ENCODE data around the gene RPTOR. TPM values are rescaled to one million over a fixed set of nuclear protein-coding genes. Genes with fewer than 3 reads are reported as not detected.
"Not testable (repeated sequence)": the region's sequence is repeated elsewhere in the genome, so short reads cannot be mapped to it uniquely, and the experiment has no call there.

The RPTOR gene
- total RNA-seq, 2 experiments from 2014 or later: 48.1 to 87.8 TPM

DNA sequence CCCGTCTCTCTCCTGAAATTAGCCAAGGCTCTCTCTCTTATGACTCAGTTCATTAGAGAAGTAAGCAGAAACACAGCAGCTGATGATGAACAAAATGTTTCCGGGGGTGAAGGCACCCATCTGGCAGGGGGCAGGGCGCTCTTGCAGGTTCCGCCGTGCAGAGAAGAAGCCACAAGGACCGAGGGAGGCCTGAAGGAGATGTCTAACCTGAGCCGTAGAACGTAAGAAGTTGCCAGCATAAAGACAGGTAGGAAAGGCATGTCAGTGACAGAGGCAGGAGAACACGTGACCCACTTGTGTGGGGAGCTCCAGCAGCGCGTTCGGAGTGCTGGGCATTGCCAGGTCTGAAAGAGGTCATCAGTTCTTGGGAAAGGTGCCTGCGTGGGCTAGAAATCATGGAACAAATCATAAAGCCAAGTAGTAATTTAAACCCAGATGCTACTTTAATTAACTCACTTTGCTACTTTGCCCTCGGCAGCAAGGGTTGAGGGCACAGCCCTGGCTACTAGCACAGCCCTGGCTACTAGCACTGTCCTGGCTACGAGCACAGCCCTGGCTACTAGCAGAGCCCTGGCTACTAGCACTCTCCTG lies 198.6 kb downstream of the RPTOR start:
- Histone ChIP-seq H3K4me1 (ENCODE audit: insufficient read depth, low read length, poor library complexity, severe bottlenecking) (peaks cover 21% of the 10 kb centered on the region), H3K9me2 (ENCODE audit: insufficient read depth, low read length) (no peaks in the 10 kb centered on the region), H3K9me3 (ENCODE audit: low read length) (peaks cover 10% of the 10 kb centered on the region), H2AFZ (ENCODE audit: low read length) (no peak overlapping the region), H3K4me3 (ENCODE audit: low read depth, low read length, poor library complexity, severe bottlenecking) (no peak overlapping the region), H4K20me1 (ENCODE audit: insufficient read depth, low read length) (no peaks in the 10 kb centered on the region), H3K4me2 (ENCODE audit: low read length) (no peak overlapping the region), H3K79me2 (ENCODE audit: insufficient read depth, low read depth, low read length) (peaks cover 15% of the 10 kb centered on the region; the same call in 1 of the 2 replicates), H3K36me3 (ENCODE audit: insufficient read depth, low read length) (peaks cover 37% of the 10 kb centered on the region), H3K27ac (ENCODE audit: low read depth, low read length, poor library complexity, severe bottlenecking) (no peak overlapping the region)
- intact Hi-C loops (cut with micrococcal nuclease; ENCODE audit: unreplicated experiment): no loop called here
- TF ChIP-seq CTCF (conservative IDR thresholded peaks at IDR 0.05; ENCODE audit: low read length) (no peak), EZH2phosphoT487 (IDR thresholded peaks at IDR 0.05; ENCODE audit: borderline replicate concordance, low read depth, low read length) (no peak)
- ChIA-PET POLR2A (no interaction called here), CTCF (ENCODE audit: unreplicated experiment) (no interaction called here)
- DNase-seq (ENCODE audit: low spot score): no peak
- no TSS peak for BruUV-seq (replicated peaks)

DNA sequence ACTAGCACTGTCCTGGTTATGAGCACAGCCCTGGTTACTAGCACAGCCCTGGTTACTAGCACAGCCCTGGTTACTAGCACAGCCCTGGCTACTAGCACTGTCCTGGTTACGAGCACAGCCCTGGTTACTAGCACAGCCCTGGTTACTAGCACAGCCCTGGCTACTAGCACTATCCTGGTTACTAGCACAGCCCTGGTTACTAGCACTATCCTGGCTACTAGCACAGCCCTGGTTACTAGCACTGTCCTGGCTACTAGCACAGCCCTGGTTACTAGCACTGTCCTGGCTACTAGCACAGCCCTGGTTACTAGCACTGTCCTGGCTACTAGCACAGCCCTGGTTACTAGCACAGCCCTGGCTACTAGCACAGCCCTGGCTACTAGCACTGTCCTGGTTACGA lies 199.3 kb downstream of the RPTOR start:
- H3K4me3 ChIP-seq (ENCODE audit: low read depth, low read length, poor library complexity, severe bottlenecking); H2AFZ ChIP-seq (ENCODE audit: low read length); DNase-seq (ENCODE audit: low spot score); POLR2A ChIA-PET; CTCF ChIA-PET (ENCODE audit: unreplicated experiment); H3K27ac ChIP-seq (ENCODE audit: low read depth, low read length, poor library complexity, severe bottlenecking); BruUV-seq (replicated peaks); H3K4me2 ChIP-seq (ENCODE audit: low read length); H3K9me2 ChIP-seq (ENCODE audit: insufficient read depth, low read length); H3K9me3 ChIP-seq (ENCODE audit: low read length); H4K20me1 ChIP-seq (ENCODE audit: insufficient read depth, low read length); intact Hi-C loops (cut with micrococcal nuclease; ENCODE audit: unreplicated experiment): not testable (repeated sequence)
- Histone ChIP-seq H3K79me2 (ENCODE audit: insufficient read depth, low read depth, low read length) (peaks cover 15% of the 10 kb centered on the region; the same call in 1 of the 2 replicates), H3K4me1 (ENCODE audit: insufficient read depth, low read length, poor library complexity, severe bottlenecking) (peaks cover 14% of the 10 kb centered on the region), H3K36me3 (ENCODE audit: insufficient read depth, low read length) (peaks cover 37% of the 10 kb centered on the region)

- intact Hi-C loops (cut with micrococcal nuclease; ENCODE audit: unreplicated experiment): not testable (repeated sequence)
Measured at GRCh38 chr17:80744725-80745124, 200.1 kb downstream of the RPTOR start.

More at GRCh38 chr17:80744725-80745124, 200.1 kb downstream of the RPTOR start:
- H3K4me2 ChIP-seq (ENCODE audit: low read length); DNase-seq (ENCODE audit: low spot score); H3K9me3 ChIP-seq (ENCODE audit: low read length); H2AFZ ChIP-seq (ENCODE audit: low read length); H3K4me3 ChIP-seq (ENCODE audit: low read depth, low read length, poor library complexity, severe bottlenecking); H4K20me1 ChIP-seq (ENCODE audit: insufficient read depth, low read length); H3K27ac ChIP-seq (ENCODE audit: low read depth, low read length, poor library complexity, severe bottlenecking); H3K9me2 ChIP-seq (ENCODE audit: insufficient read depth, low read length); H3K79me2 ChIP-seq (ENCODE audit: insufficient read depth, low read depth, low read length); BruUV-seq (replicated peaks); H3K4me1 ChIP-seq (ENCODE audit: insufficient read depth, low read length, poor library complexity, severe bottlenecking): not testable (repeated sequence)
- H3K36me3 ChIP-seq (ENCODE audit: insufficient read depth, low read length): peaks cover 31% of the 10 kb centered on the region
- ChIA-PET CTCF (ENCODE audit: unreplicated experiment) (interaction anchor here (0.5 kb wide), 1 partner anchor 11 kb away, joined by 5 read pairs; no protein-coding TSS in a partner anchor), POLR2A (interaction anchor here (1.2 kb wide), 1 partner anchor 16 kb away, joined by 3 read pairs; no protein-coding TSS in a partner anchor)

Measured in OCI-LY7 (cell line).